Endodermal cell (in vitro differentiated cells): ENCODE results near the gene ESRP2. TPM values are rescaled to one million over a fixed set of nuclear protein-coding genes. Genes with fewer than 3 reads are reported as not detected.

Experiments
- DNase-seq: peaks from one replicate; pipeline ENCODE4 v3.0.0-alpha.2; 2017
- H3K27ac ChIP-seq: 2 replicates; pipeline ENCODE4 v1.5.1; 2013; ENCODE audit warnings: mild to moderate bottlenecking, low read depth, low read length, moderate library complexity
- H3K27me3 ChIP-seq: 2 replicates; pipeline ENCODE4 v1.6.1; 2013; ENCODE audit warnings: mild to moderate bottlenecking, low read length, moderate library complexity; ENCODE audit not compliant: insufficient read depth, control insufficient read depth, poor library complexity, severe bottlenecking
- H3K36me3 ChIP-seq: 2 replicates; pipeline ENCODE4 v1.7.0; 2013; ENCODE audit warnings: mild to moderate bottlenecking, low read length, moderate library complexity; ENCODE audit not compliant: control insufficient read depth, insufficient read depth
- H3K4me1 ChIP-seq: one replicate; pipeline ENCODE4 v1.7.0; 2013; ENCODE audit warnings: low read length; ENCODE audit not compliant: control insufficient read depth, insufficient read depth
- H3K4me3 ChIP-seq: 2 replicates; pipeline ENCODE4 v1.5.1; 2013; ENCODE audit warnings: mild to moderate bottlenecking, low read length, moderate library complexity
- H3K9ac ChIP-seq: 2 replicates; pipeline ENCODE4 v1.6.1; 2013; ENCODE audit warnings: mild to moderate bottlenecking, low read length, moderate library complexity; ENCODE audit not compliant: poor library complexity, severe bottlenecking; ENCODE audit errors: extremely low read depth
- H3K9me3 ChIP-seq: 2 replicates; pipeline ENCODE4 v1.6.1; 2013; ENCODE audit warnings: mild to moderate bottlenecking, low read length, moderate library complexity; ENCODE audit not compliant: control insufficient read depth
- H3K27ac Mint-ChIP-seq: 2 replicates; pipeline ENCODE4 v1.8.0; 2020; ENCODE audit warnings: mixed read lengths
- H3K27me3 Mint-ChIP-seq: 2 replicates; pipeline ENCODE4 v1.8.0; 2021; ENCODE audit warnings: mild to moderate bottlenecking, mixed read lengths; ENCODE audit not compliant: insufficient read depth
- H3K36me3 Mint-ChIP-seq: 2 replicates; pipeline ENCODE4 v1.8.0; 2020; ENCODE audit warnings: low read depth, mixed read lengths
- H3K4me1 Mint-ChIP-seq: 2 replicates; pipeline ENCODE4 v1.8.0; 2020; ENCODE audit warnings: mixed read lengths
- H3K4me3 Mint-ChIP-seq: 2 replicates; pipeline ENCODE4 v1.8.0; 2020; ENCODE audit warnings: mild to moderate bottlenecking, moderate library complexity, mixed read lengths
- H3K9me3 Mint-ChIP-seq: 2 replicates; pipeline ENCODE4 v1.8.0; 2020; ENCODE audit warnings: mild to moderate bottlenecking, mixed read lengths
- WGBS, 2 experiments: methylation state at CpG; one replicate each; pipeline versions ENCODE4 v1.1.5 to v1.1.7; 2013; ENCODE audit warnings: missing lambda C conversion rate in 2 of 2, mixed read lengths in 1 of 2; ENCODE audit not compliant: insufficient coverage in 1 of 2, insufficient read length in 1 of 2; 5-methylcytosine and 5-hydroxymethylcytosine counted together
- total RNA-seq, 2 donors: library from RNA; stranded (reverse); fragmentation: NEBNext Ultra II Directional in 1 of 2; extraction: Animal tissue kit (Norgen Biotek cat#: 25700) in 1 of 2; gene quantifications; 2 replicates in 1 of 2; 3 replicates in 1 of 2; pipeline ENCODE4 v1.2.1, GENCODE V29; 2021
- TF ChIP-seq, protein P1 (sequence below): fragments of 200-600 bp; sonication (generic); conservative IDR thresholded peaks from 2 replicates; pipeline ENCODE4 v1.5.0; 2021; ENCODE audit warnings: antibody characterized with exemption, mild to moderate bottlenecking

Gene ESRP2
- total RNA-seq, 2 donors from 2014 or later = 51.8 to 56.4 TPM

GRCh38 chr16:68250951-68251350 is 15.0 kb upstream of the ESRP2 start:
- 93% methylated on average over 5 to 6 of the region's 6 CpGs for WGBS, 2 experiments
- no peak overlapping the region for H3K4me3 ChIP-seq

GRCh38 chr16:68249371-68249770 is 13.4 kb upstream of the ESRP2 start:
- H3K9ac ChIP-seq = no peak overlapping the region
- Mint-ChIP-seq H3K36me3 (peaks cover 19% of the 10 kb centered on the region), H3K4me3 (no peak overlapping the region), H3K27me3 (peaks cover 18% of the 10 kb centered on the region), H3K9me3 (no peaks in the 10 kb centered on the region), H3K4me1 (peaks cover 4% of the 10 kb centered on the region), H3K27ac (no peak overlapping the region)
- no peaks in the 10 kb centered on the region for H3K36me3 ChIP-seq
- 94 to 97% methylated on average over 4 of the region's 4 CpGs for WGBS, 2 experiments
- no peaks in the 10 kb centered on the region for H3K9me3 ChIP-seq
- no peak overlapping the region for H3K4me3 ChIP-seq
- H3K27me3 ChIP-seq = peaks cover 5% of the 10 kb centered on the region
- peaks cover 3% of the 10 kb centered on the region for H3K4me1 ChIP-seq
- no peak for DNase-seq
- TF ChIP-seq, protein P1, sequence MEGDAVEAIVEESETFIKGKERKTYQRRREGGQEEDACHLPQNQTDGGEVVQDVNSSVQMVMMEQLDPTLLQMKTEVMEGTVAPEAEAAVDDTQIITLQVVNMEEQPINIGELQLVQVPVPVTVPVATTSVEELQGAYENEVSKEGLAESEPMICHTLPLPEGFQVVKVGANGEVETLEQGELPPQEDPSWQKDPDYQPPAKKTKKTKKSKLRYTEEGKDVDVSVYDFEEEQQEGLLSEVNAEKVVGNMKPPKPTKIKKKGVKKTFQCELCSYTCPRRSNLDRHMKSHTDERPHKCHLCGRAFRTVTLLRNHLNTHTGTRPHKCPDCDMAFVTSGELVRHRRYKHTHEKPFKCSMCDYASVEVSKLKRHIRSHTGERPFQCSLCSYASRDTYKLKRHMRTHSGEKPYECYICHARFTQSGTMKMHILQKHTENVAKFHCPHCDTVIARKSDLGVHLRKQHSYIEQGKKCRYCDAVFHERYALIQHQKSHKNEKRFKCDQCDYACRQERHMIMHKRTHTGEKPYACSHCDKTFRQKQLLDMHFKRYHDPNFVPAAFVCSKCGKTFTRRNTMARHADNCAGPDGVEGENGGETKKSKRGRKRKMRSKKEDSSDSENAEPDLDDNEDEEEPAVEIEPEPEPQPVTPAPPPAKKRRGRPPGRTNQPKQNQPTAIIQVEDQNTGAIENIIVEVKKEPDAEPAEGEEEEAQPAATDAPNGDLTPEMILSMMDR = no peak
- no peak overlapping the region for H3K27ac ChIP-seq

More at GRCh38 chr16:68250951-68251350, 15.0 kb upstream of the ESRP2 start:
- H3K36me3 ChIP-seq = no peaks in the 10 kb centered on the region
- H3K36me3 Mint-ChIP-seq = peaks cover 22% of the 10 kb centered on the region
- H3K4me1 ChIP-seq = no peaks in the 10 kb centered on the region
- no peaks in the 10 kb centered on the region for H3K4me1 Mint-ChIP-seq
- no peak overlapping the region for H3K4me3 Mint-ChIP-seq
- H3K9me3 ChIP-seq = no peaks in the 10 kb centered on the region
- DNase-seq = no peak
- H3K27me3 Mint-ChIP-seq = peaks cover 7% of the 10 kb centered on the region
- no peak overlapping the region for H3K9ac ChIP-seq
- H3K9me3 Mint-ChIP-seq = no peaks in the 10 kb centered on the region
- no peaks in the 10 kb centered on the region for H3K27me3 ChIP-seq
- TF ChIP-seq, protein P1 = no peak
- no peak overlapping the region for H3K27ac ChIP-seq
- no peak overlapping the region for H3K27ac Mint-ChIP-seq

DNA sequence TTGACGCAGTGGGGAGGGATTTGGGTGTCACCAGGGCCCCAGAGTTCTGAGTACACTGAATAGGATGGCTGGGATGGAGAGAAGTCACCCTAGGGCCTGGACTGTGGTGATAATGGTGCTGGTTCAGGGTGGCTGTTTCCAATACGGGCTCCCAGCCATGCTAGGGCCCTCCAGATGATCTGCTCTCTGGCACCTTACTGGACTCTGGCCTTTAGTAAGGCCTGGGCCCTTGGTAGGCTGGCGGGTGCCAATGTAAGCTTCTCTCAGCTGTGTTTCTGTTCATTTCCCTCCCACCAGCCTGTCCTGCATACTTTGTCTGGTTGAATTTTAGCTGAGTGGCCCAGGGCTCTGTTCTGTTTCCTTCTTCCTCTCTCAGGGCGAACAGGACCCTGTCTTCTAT is 12.0 kb upstream of the ESRP2 start:
- peaks cover 17% of the 10 kb centered on the region for H3K36me3 Mint-ChIP-seq
- no peak overlapping the region for H3K9ac ChIP-seq
- no peaks in the 10 kb centered on the region for H3K9me3 ChIP-seq
- no peak overlapping the region for H3K27ac ChIP-seq
- H3K4me1 ChIP-seq = peaks cover 3% of the 10 kb centered on the region
- H3K4me3 Mint-ChIP-seq = no peak overlapping the region
- TF ChIP-seq, protein P1 = no peak
- H3K27me3 Mint-ChIP-seq = peaks cover 30% of the 10 kb centered on the region
- peaks cover 9% of the 10 kb centered on the region for H3K27me3 ChIP-seq
- DNase-seq = no peak
- no peaks in the 10 kb centered on the region for H3K36me3 ChIP-seq
- H3K4me1 Mint-ChIP-seq = peaks cover 4% of the 10 kb centered on the region
- WGBS, 2 experiments = 88 to 95% methylated on average over 3 of the region's 4 CpGs
- H3K9me3 Mint-ChIP-seq = no peaks in the 10 kb centered on the region
- no peak overlapping the region for H3K27ac Mint-ChIP-seq
- no peak overlapping the region for H3K4me3 ChIP-seq
